Skeletal muscle satellite cell (primary cell): ENCODE data around the gene OR56A5. TPM values are rescaled to one million over a fixed set of nuclear protein-coding genes. Genes with fewer than 3 reads are reported as not detected.

ENCODE experiments used
- H3K27me3 ChIP-seq: 2 replicates; pipeline ENCODE4 v1.7.0; 2013; ENCODE audit warnings: low read length; ENCODE audit not compliant: control insufficient read depth, insufficient read depth
- H3K36me3 ChIP-seq: 2 replicates; pipeline ENCODE4 v1.7.0; 2013; ENCODE audit warnings: mild to moderate bottlenecking, control low read depth, low read length; ENCODE audit not compliant: insufficient read depth
- H3K4me1 ChIP-seq: 2 replicates; pipeline ENCODE4 v1.7.0; 2013; ENCODE audit warnings: low read length; ENCODE audit not compliant: control insufficient read depth, insufficient read depth
- H3K4me2 ChIP-seq: 2 replicates; pipeline ENCODE4 v1.7.0; 2013; ENCODE audit warnings: mild to moderate bottlenecking, low read length
- H3K4me3 ChIP-seq: 2 replicates; pipeline ENCODE4 v1.7.0; 2013; ENCODE audit warnings: low read length
- H3K9ac ChIP-seq: 2 replicates; pipeline ENCODE4 v1.7.0; 2013; ENCODE audit warnings: mild to moderate bottlenecking, low read depth, low read length, moderate library complexity
- H3K9me3 ChIP-seq: replicated peaks from 2 replicates; pipeline ENCODE4 v1.7.0; 2013; ENCODE audit warnings: mild to moderate bottlenecking, control low read depth, low read length
- small RNA-seq: library from RNA; depleted of rRNA; stranded (forward); fragments of <200 nt; gene quantifications from one replicate; pipeline ENCODE3, GENCODE V24; 2012

OR56A5 gene

GRCh38 chr11:5931061-5931460 is 37.2 kb downstream of the OR56A5 start:
- Histone ChIP-seq H3K9ac (no peak overlapping the region), H3K4me3 (no peak overlapping the region), H3K4me2 (no peak overlapping the region), H3K9me3 (peaks cover 3% of the 10 kb centered on the region), H3K4me1 (no peaks in the 10 kb centered on the region), H3K36me3 (no peaks in the 10 kb centered on the region), H3K27me3 (no peaks in the 10 kb centered on the region)

DNA sequence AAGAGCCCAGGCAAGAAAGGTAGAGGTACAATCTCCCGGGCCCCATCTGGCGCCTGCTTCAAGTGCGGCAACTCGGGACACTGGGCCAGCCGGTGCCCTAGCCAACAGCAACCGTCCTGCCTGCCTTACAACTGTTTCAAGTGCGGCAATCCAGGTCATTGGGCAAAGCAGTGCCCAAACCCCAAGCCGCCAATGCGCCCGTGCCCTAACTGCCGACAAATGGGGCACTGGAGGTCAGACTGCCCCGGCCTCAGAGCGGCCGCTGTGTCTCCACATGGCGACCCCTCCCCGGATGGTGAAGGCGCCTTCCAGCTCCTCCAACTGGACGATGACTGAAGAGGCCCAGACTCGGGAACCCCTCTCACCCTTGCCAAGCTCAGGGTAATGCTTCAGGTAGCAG is 37.7 kb downstream of the OR56A5 start:
- peaks cover 3% of the 10 kb centered on the region for H3K9me3 ChIP-seq
- H3K4me2 ChIP-seq = no peak overlapping the region
- no peak overlapping the region for H3K4me3 ChIP-seq
- H3K36me3 ChIP-seq = no peaks in the 10 kb centered on the region
- H3K27me3 ChIP-seq = no peaks in the 10 kb centered on the region
- no peak overlapping the region for H3K9ac ChIP-seq
- no peaks in the 10 kb centered on the region for H3K4me1 ChIP-seq

- H3K27me3 ChIP-seq = no peaks in the 10 kb centered on the region
- no peak overlapping the region for H3K9ac ChIP-seq
- H3K4me2 ChIP-seq = no peak overlapping the region
- H3K4me3 ChIP-seq = no peak overlapping the region
- H3K36me3 ChIP-seq = no peaks in the 10 kb centered on the region
- peaks cover 3% of the 10 kb centered on the region for H3K9me3 ChIP-seq
- H3K4me1 ChIP-seq = no peaks in the 10 kb centered on the region
Measured at GRCh38 chr11:5929571-5930368, 38.5 kb downstream of the OR56A5 start.

GRCh38 chr11:5928811-5929210 is 39.5 kb downstream of the OR56A5 start:
- H3K36me3 ChIP-seq = no peaks in the 10 kb centered on the region
- no peak overlapping the region for H3K4me2 ChIP-seq
- no peak overlapping the region for H3K9ac ChIP-seq
- H3K27me3 ChIP-seq = no peaks in the 10 kb centered on the region
- no peaks in the 10 kb centered on the region for H3K4me1 ChIP-seq
- H3K4me3 ChIP-seq = no peak overlapping the region
- peaks cover 3% of the 10 kb centered on the region for H3K9me3 ChIP-seq

- H3K36me3 ChIP-seq = no peaks in the 10 kb centered on the region
- peaks cover 1% of the 10 kb centered on the region for H3K9me3 ChIP-seq
- H3K4me2 ChIP-seq = no peak overlapping the region
- no peaks in the 10 kb centered on the region for H3K4me1 ChIP-seq
- no peak overlapping the region for H3K4me3 ChIP-seq
- H3K27me3 ChIP-seq = no peaks in the 10 kb centered on the region
- no peak overlapping the region for H3K9ac ChIP-seq
Measured at GRCh38 chr11:5928271-5928670, 40.0 kb downstream of the OR56A5 start.

GRCh38 chr11:5923794-5924193 is 44.5 kb downstream of the OR56A5 start:
- H3K4me3 ChIP-seq = no peak overlapping the region
- no peaks in the 10 kb centered on the region for H3K27me3 ChIP-seq
- no peak overlapping the region for H3K4me2 ChIP-seq
- no peaks in the 10 kb centered on the region for H3K36me3 ChIP-seq
- H3K9me3 ChIP-seq = peaks cover 3% of the 10 kb centered on the region
- no peaks in the 10 kb centered on the region for H3K4me1 ChIP-seq
- no peak overlapping the region for H3K9ac ChIP-seq

- H3K9ac ChIP-seq = no peak overlapping the region
- peaks cover 3% of the 10 kb centered on the region for H3K9me3 ChIP-seq
- H3K27me3 ChIP-seq = no peaks in the 10 kb centered on the region
- H3K4me2 ChIP-seq = no peak overlapping the region
- H3K4me3 ChIP-seq = no peak overlapping the region
- no peaks in the 10 kb centered on the region for H3K4me1 ChIP-seq
- H3K36me3 ChIP-seq = no peaks in the 10 kb centered on the region
Measured at GRCh38 chr11:5923427-5923776, 44.9 kb downstream of the OR56A5 start.

GRCh38 chr11:5922749-5923426 is 45.4 kb downstream of the OR56A5 start:
- no peak overlapping the region for H3K9ac ChIP-seq
- no peaks in the 10 kb centered on the region for H3K36me3 ChIP-seq
- H3K4me1 ChIP-seq = no peaks in the 10 kb centered on the region
- peaks cover 3% of the 10 kb centered on the region for H3K9me3 ChIP-seq
- H3K4me3 ChIP-seq = no peak overlapping the region
- H3K27me3 ChIP-seq = no peaks in the 10 kb centered on the region
- no peak overlapping the region for H3K4me2 ChIP-seq

Small RNA genes within 50 kb of the gene (small RNA-seq; reads per million reads assigned to genes)
- gene RNA5SP329 = not detected
